ENCODE results near the gene MTMR3.

GRCh38 chr22:30056015-30056414, 173.0 kb downstream of the MTMR3 start:
- TF ChIP-seq CTCF (IDR thresholded peaks at IDR 0.05) (no peak), EZH2phosphoT487 (IDR thresholded peaks at IDR 0.05) (no peak), EZH2 (IDR thresholded peaks at IDR 0.05) (no peak)

All from neural progenitor cell (in vitro differentiated cells).